HepG2 (cell line): ENCODE data around the gene KRTAP5-9. TPM values are rescaled to one million over a fixed set of nuclear protein-coding genes. Genes with fewer than 3 reads are reported as not detected.

Source experiments
- ATAC-seq: fragments of 200-7000 bp; cut with Tn5 transposase; 3 replicates; pipeline ENCODE4 v1.9.1; 2020; ENCODE audit warnings: mild to moderate bottlenecking, moderate library complexity
- BruUV-seq: library from RNA; stranded (reverse); fragments of 400-500 nt; replicated peaks from 2 replicates; lab custom pipeline; 2021; lab: Mats Ljungman, UMichigan
- CTCF ChIA-PET: fragments of 300-600 bp; formaldehyde crosslinking; extraction: SDS; loops from one replicate; lab custom pipeline; 2021; ENCODE audit warnings: low total read pairs, inconsistent platforms, low intra/inter-chr PET ratio; lab: Yijun Ruan, JAX
- POLR2A ChIA-PET: fragments of 350-600 bp; sonication (Branson Sonifier 250); formaldehyde crosslinking; loops from one replicate; lab custom pipeline; 2020; ENCODE audit warnings: antibody characterized with exemption, inconsistent platforms; lab: Yijun Ruan, JAX
- DNase-seq: peaks from one replicate; pipeline ENCODE4 v3.0.0-alpha.2; 2015; ENCODE audit warnings: low spot score
- FAIRE-seq: peaks from 3 replicates; lab custom pipeline; 2011; peaks lifted over from hg19 to GRCh38; lab: Jason Lieb, UNC
- H2AFZ ChIP-seq: one replicate; pipeline ENCODE4 v1.6.1; 2011; ENCODE audit warnings: low read length, inconsistent platforms
- H3K27ac ChIP-seq: fragments of 300-600 bp; 3 replicates; pipeline ENCODE4 v1.8.0; 2011; ENCODE audit warnings: mixed run types, mild to moderate bottlenecking, mixed read lengths, low read length, inconsistent platforms; ENCODE audit not compliant: insufficient read depth; ENCODE audit errors: extremely low read length
- H3K27me3 ChIP-seq, 2 experiments: fragments of 200-600 bp in 1 of 2; 2 replicates in 1 of 2; 3 replicates in 1 of 2; pipeline versions ENCODE4 v1.6.0 to v1.8.0; 2011; ENCODE audit warnings: low read length in 2 of 2, mild to moderate bottlenecking in 2 of 2, moderate library complexity in 2 of 2, inconsistent platforms in 1 of 2; ENCODE audit not compliant: insufficient read depth in 2 of 2, control insufficient read depth in 1 of 2
- H3K36me3 ChIP-seq, 2 experiments: fragments of 200-600 bp in 1 of 2; replicated peaks in 1 of 2; 2 replicates in 1 of 2; 3 replicates in 1 of 2; pipeline versions ENCODE4 v1.5.1 to v1.8.0; 2011; ENCODE audit warnings: low read length in 2 of 2, inconsistent platforms in 1 of 2; ENCODE audit not compliant: insufficient read depth in 2 of 2, control insufficient read depth in 1 of 2
- H3K4me1 ChIP-seq: 2 replicates; pipeline ENCODE4 v1.5.1; 2012; ENCODE audit warnings: low read length, inconsistent platforms; ENCODE audit not compliant: insufficient read depth
- H3K4me2 ChIP-seq: 2 replicates; pipeline ENCODE4 v1.6.0; 2011; ENCODE audit warnings: low read depth, low read length, inconsistent platforms
- H3K4me3 ChIP-seq, 3 experiments: fragments of 200-600 bp in 1 of 3; sonication (generic), shearing (Covaris generic) in 1 of 3; replicated peaks in 1 of 3; 2 replicates each; pipeline ENCODE4 v1.5.1; 2011 to 2016; ENCODE audit warnings: low read length in 3 of 3, inconsistent platforms in 2 of 3, low read depth in 2 of 3, mild to moderate bottlenecking in 2 of 3, control low read depth in 1 of 3, mixed read lengths in 1 of 3; ENCODE audit not compliant: insufficient read depth in 1 of 3
- H3K79me2 ChIP-seq: one replicate; pipeline ENCODE4 v1.6.1; 2011; ENCODE audit warnings: low read length, inconsistent platforms; ENCODE audit not compliant: insufficient read depth
- H3K9ac ChIP-seq: 2 replicates; pipeline ENCODE4 v1.6.0; 2011; ENCODE audit warnings: mild to moderate bottlenecking, low read depth, low read length, inconsistent platforms; ENCODE audit not compliant: insufficient read depth
- H3K9me3 ChIP-seq: 2 replicates; pipeline ENCODE4 v1.5.1; 2012; ENCODE audit warnings: mild to moderate bottlenecking, low read length
- H4K20me1 ChIP-seq: 2 replicates; pipeline ENCODE4 v1.6.0; 2011; ENCODE audit warnings: inconsistent platforms, mild to moderate bottlenecking, low read length, moderate library complexity; ENCODE audit not compliant: insufficient read depth
- CCDC6 ChIP-seq: sonication (generic); formaldehyde crosslinking; IDR thresholded peaks from 2 replicates; pipeline ENCODE4 v1.8.1; 2022; ENCODE audit warnings: mild to moderate bottlenecking, missing genetic modification reagents, moderate library complexity
- PHF8 ChIP-seq: sonication (generic); formaldehyde crosslinking; IDR thresholded peaks from 2 replicates; pipeline ENCODE4 v1.5.0; 2020; ENCODE audit warnings: missing genetic modification reagents
- SCMH1 ChIP-seq: sonication (generic); formaldehyde crosslinking; IDR thresholded peaks from 2 replicates; pipeline ENCODE4 v1.9.0; 2021; ENCODE audit warnings: missing genetic modification reagents, mild to moderate bottlenecking, borderline replicate concordance
- TBL1XR1 ChIP-seq: fragments of 150-350 bp; IDR thresholded peaks from 2 replicates; pipeline ENCODE4 v1.6.1; 2014; ENCODE audit warnings: borderline replicate concordance, low read length; ENCODE audit not compliant: partially characterized antibody
- TP53 ChIP-seq: sonication (generic); formaldehyde crosslinking; conservative IDR thresholded peaks from 2 replicates; pipeline ENCODE4 v1.4.0; 2020; ENCODE audit warnings: missing genetic modification reagents
- WGBS: methylation state at CpG from one replicate; pipeline ENCODE4 v1.1.6; 2017; ENCODE audit warnings: low lambda C conversion rate; 5-methylcytosine and 5-hydroxymethylcytosine counted together
- in situ Hi-C: cut with HindIII; loops from 2 replicates; pipeline ENCODE4 v1.10.0; 2017; ENCODE audit warnings: low pct_unique_long_range_greater_than_20kb; ENCODE audit not compliant: extremely low pct_ligation_motif_present
- intact Hi-C: fragments of 100-400 bp; cut with micrococcal nuclease; formaldehyde crosslinking; loops from one replicate; pipeline ENCODE4 v1.10.0; 2022; ENCODE audit not compliant: unreplicated experiment
- polyA plus RNA-seq, 8 experiments: library from polyadenylated mRNA; depleted of rRNA in 3 of 8; stranded (reverse) in 7 of 8; unstranded in 1 of 8; fragments of >200 nt; fragmentation: Illumina TruSeq in 4 of 8; extraction: Trizol in 4 of 8; gene quantifications; 2 replicates each; pipeline versions ENCODE4 v1.2.1 to v1.2.3, GENCODE V29; 2011 to 2016; ENCODE audit warnings: low read depth in 4 of 8, missing spikeins in 1 of 8, mixed read lengths in 1 of 8; ENCODE audit not compliant: insufficient read depth in 1 of 8
- total RNA-seq, 5 experiments: library from RNA; depleted of rRNA; stranded (reverse); fragments of >200 nt; fragmentation: Illumina TruSeq; extraction: Trizol; gene quantifications; 2 replicates each; pipeline ENCODE4 v1.2.3, GENCODE V29; 2016; ENCODE audit warnings: low read depth in 1 of 5
- TF ChIP-seq, protein P1 (sequence below): sonication (generic); formaldehyde crosslinking; conservative IDR thresholded peaks from 2 replicates; pipeline ENCODE4 v1.4.0; 2020; ENCODE audit warnings: mild to moderate bottlenecking, missing genetic modification reagents, moderate library complexity
- TF ChIP-seq, protein P2 (sequence below): sonication (generic); formaldehyde crosslinking; conservative IDR thresholded peaks from 2 replicates; pipeline ENCODE4 v1.8.1; 2023; ENCODE audit warnings: missing genetic modification reagents
- TF ChIP-seq, protein P3 (sequence below): sonication (generic); formaldehyde crosslinking; IDR thresholded peaks from 2 replicates; pipeline ENCODE4 v1.5.1; 2020; ENCODE audit warnings: mild to moderate bottlenecking, missing genetic modification reagents, moderate library complexity

Gene KRTAP5-9
- total and polyA plus RNA-seq, 2 of the 13 experiments (the other 11 are each of a cell fraction or from before 2014, with no cell fraction given), result 0.09 TPM; not detected in 1

DNA sequence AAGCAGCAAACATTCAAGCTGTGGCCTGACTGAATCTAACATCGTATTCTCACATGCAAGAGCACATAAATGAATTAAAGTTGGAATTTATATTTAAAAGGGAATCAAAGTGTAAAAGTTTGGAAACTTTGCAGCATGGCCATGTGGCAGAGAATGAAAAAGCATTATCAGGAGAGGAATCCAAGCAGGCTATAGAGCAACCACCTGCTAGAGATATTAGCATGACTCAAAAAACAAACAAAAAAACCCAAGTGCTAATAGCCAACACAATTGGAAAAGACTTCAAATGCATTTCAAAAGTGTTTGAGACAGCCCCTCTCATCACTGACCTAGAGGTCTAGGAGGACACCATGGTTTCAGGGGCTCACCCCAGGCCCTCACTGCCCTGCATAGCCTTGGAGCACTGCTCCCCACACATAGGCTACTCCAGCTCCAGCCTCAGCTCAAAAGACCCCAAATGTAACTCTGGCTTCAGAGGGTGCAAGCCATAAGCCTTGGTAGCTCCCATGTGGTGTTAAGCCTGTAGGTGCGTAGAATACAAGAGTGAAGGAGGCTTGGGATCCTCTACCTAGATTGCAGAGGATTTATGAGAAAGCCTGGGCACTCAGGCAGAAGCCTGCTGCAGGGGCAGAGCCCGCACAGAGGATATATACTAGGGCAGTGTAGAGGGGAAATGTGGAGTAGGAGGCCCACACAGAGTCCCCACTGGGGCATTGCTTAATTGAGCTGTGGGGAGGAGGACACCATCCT is 22.9 kb upstream of the KRTAP5-9 start (continued):
- TF ChIP-seq, protein P1, sequence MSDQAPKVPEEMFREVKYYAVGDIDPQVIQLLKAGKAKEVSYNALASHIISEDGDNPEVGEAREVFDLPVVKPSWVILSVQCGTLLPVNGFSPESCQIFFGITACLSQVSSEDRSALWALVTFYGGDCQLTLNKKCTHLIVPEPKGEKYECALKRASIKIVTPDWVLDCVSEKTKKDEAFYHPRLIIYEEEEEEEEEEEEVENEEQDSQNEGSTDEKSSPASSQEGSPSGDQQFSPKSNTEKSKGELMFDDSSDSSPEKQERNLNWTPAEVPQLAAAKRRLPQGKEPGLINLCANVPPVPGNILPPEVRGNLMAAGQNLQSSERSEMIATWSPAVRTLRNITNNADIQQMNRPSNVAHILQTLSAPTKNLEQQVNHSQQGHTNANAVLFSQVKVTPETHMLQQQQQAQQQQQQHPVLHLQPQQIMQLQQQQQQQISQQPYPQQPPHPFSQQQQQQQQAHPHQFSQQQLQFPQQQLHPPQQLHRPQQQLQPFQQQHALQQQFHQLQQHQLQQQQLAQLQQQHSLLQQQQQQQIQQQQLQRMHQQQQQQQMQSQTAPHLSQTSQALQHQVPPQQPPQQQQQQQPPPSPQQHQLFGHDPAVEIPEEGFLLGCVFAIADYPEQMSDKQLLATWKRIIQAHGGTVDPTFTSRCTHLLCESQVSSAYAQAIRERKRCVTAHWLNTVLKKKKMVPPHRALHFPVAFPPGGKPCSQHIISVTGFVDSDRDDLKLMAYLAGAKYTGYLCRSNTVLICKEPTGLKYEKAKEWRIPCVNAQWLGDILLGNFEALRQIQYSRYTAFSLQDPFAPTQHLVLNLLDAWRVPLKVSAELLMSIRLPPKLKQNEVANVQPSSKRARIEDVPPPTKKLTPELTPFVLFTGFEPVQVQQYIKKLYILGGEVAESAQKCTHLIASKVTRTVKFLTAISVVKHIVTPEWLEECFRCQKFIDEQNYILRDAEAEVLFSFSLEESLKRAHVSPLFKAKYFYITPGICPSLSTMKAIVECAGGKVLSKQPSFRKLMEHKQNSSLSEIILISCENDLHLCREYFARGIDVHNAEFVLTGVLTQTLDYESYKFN (CRISPR knock-in tag), result 0 out of 2 replicates have a peak, but pooled peaks have one; percentile 18
- TF ChIP-seq TP53 (CRISPR knock-in tag), result no peak
- TF ChIP-seq, protein P2, sequence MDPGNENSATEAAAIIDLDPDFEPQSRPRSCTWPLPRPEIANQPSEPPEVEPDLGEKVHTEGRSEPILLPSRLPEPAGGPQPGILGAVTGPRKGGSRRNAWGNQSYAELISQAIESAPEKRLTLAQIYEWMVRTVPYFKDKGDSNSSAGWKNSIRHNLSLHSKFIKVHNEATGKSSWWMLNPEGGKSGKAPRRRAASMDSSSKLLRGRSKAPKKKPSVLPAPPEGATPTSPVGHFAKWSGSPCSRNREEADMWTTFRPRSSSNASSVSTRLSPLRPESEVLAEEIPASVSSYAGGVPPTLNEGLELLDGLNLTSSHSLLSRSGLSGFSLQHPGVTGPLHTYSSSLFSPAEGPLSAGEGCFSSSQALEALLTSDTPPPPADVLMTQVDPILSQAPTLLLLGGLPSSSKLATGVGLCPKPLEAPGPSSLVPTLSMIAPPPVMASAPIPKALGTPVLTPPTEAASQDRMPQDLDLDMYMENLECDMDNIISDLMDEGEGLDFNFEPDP (CRISPR knock-in tag), result 0 out of 2 replicates have a peak, but pooled peaks have one; percentile 79
- TF ChIP-seq CCDC6 (CRISPR knock-in tag), result no peak

DNA sequence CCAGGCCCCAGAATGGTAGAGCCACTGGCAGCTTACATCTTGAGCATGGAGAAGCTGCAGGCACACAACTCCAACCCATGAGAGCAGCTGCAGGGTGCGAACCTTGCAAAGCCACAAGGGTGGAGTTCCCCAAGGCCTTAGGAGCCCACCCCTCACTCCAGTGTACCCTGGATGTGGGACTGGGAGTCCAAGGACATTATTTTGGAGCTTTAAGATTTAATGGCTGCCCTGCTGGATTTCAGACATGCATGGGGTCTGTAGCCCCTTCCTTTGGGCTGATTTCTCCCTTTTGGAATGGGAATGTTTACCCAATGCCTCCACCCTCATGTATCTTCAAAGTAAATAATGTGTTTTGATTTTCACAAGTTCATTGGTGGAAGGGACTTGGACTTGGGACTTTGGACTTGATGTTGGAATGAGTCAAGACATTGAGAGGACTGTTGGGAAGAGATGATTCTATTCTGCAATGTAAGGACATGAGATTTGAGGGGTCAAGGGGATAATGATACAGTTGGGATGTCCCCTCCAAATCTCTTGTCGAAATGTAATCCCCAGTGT is 22.2 kb upstream of the KRTAP5-9 start:
- FAIRE-seq (no peak), DNase-seq (peak; percentile 75), ATAC-seq (peak; percentile 41)
- 65% methylated on average over 2 of the region's 2 CpGs for WGBS
- no TSS peak for BruUV-seq
- no peaks in the 10 kb centered on the region for H4K20me1 ChIP-seq
- no peak overlapping the region for H3K27ac ChIP-seq
- H2AFZ ChIP-seq, result no peak overlapping the region
- in situ Hi-C loops (no loop called here), intact Hi-C loops (no loop called here)
- H3K9me3 ChIP-seq, result no peaks in the 10 kb centered on the region
- CTCF ChIA-PET, result no interaction called here
- 0 out of 2 replicates have a peak overlapping the region, but pooled peaks have one; percentile 28 for H3K4me2 ChIP-seq
- H3K9ac ChIP-seq, result no peak overlapping the region
- no peaks in the 10 kb centered on the region for H3K79me2 ChIP-seq
- H3K4me3 ChIP-seq, result 0 out of 6 replicates have a peak overlapping the region, but pooled peaks of 1 of the 3 experiments have one; percentile 7
- H3K36me3 ChIP-seq, result no peaks in the 10 kb centered on the region
- H3K27me3 ChIP-seq, result no peaks in the 10 kb centered on the region
- peaks cover 52% of the 10 kb centered on the region for H3K4me1 ChIP-seq
- POLR2A ChIA-PET, result interaction anchor here (0.8 to 2.7 kb wide), 2 partner anchors 8 to 38 kb away, joined by 4 to 6 read pairs; no protein-coding TSS in a partner anchor
- no peak for TF ChIP-seq PHF8 (CRISPR knock-in tag)
- TF ChIP-seq, protein P3, sequence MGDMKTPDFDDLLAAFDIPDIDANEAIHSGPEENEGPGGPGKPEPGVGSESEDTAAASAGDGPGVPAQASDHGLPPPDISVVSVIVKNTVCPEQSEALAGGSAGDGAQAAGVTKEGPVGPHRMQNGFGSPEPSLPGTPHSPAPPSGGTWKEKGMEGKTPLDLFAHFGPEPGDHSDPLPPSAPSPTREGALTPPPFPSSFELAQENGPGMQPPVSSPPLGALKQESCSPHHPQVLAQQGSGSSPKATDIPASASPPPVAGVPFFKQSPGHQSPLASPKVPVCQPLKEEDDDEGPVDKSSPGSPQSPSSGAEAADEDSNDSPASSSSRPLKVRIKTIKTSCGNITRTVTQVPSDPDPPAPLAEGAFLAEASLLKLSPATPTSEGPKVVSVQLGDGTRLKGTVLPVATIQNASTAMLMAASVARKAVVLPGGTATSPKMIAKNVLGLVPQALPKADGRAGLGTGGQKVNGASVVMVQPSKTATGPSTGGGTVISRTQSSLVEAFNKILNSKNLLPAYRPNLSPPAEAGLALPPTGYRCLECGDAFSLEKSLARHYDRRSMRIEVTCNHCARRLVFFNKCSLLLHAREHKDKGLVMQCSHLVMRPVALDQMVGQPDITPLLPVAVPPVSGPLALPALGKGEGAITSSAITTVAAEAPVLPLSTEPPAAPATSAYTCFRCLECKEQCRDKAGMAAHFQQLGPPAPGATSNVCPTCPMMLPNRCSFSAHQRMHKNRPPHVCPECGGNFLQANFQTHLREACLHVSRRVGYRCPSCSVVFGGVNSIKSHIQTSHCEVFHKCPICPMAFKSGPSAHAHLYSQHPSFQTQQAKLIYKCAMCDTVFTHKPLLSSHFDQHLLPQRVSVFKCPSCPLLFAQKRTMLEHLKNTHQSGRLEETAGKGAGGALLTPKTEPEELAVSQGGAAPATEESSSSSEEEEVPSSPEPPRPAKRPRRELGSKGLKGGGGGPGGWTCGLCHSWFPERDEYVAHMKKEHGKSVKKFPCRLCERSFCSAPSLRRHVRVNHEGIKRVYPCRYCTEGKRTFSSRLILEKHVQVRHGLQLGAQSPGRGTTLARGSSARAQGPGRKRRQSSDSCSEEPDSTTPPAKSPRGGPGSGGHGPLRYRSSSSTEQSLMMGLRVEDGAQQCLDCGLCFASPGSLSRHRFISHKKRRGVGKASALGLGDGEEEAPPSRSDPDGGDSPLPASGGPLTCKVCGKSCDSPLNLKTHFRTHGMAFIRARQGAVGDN (CRISPR knock-in tag), result peak; percentile 18; the same call in 1 of the 2 replicates
- TF ChIP-seq SCMH1 (CRISPR knock-in tag), result no peak
- TF ChIP-seq TBL1XR1, result no peak
